ENCODE results near the gene JARID2. TPM values are rescaled to one million over a fixed set of nuclear protein-coding genes. Genes with fewer than 3 reads are reported as not detected.
"Not testable (repeated sequence)": the region's sequence is repeated elsewhere in the genome, so short reads cannot be mapped to it uniquely, and the experiment has no call there.

JARID2 gene
- total and polyA plus RNA-seq, 4 donors, result 3.8 to 14.8 (median 12.0) TPM

DNA sequence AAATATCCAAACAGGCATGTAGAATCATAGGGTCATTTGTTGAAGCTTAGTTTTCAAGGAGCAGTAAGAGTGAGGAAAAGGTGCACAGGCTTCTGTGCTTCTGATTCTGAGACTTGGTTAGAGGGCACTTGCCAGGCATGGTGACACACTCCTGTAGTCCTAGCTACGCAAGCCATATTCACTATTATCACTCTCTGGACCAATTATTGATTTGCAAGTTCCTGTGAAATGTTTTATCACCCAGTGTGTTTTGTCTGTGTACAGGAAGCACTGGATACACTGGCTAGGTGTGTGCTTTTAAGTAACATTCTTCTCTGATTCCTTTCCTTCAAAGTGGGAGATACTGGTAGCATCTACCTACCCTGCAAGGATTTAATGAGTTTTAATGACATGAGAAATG lies 76.3 kb downstream of the JARID2 start:
- no peak overlapping the region for H3K9ac ChIP-seq (ENCODE audit: insufficient read depth in 1 of 2, low read length in 2 of 2)
- DNase-seq, result no peak
- H3K36me3 ChIP-seq (ENCODE audit: control insufficient read depth in 4 of 4, insufficient read depth in 4 of 4, low read length in 4 of 4), result no peaks in the 10 kb centered on the region
- H3K27me3 ChIP-seq (ENCODE audit: control insufficient read depth in 3 of 3, insufficient read depth in 3 of 3, low read length in 2 of 3), result no peaks in the 10 kb centered on the region
- no peaks in the 10 kb centered on the region for H3K9me3 ChIP-seq (ENCODE audit: control insufficient read depth in 4 of 4, insufficient read depth in 3 of 4, low read length in 3 of 4)
- no peak for ATAC-seq (ENCODE audit: insufficient read depth, low FRiP score)
- TF ChIP-seq, protein P1, sequence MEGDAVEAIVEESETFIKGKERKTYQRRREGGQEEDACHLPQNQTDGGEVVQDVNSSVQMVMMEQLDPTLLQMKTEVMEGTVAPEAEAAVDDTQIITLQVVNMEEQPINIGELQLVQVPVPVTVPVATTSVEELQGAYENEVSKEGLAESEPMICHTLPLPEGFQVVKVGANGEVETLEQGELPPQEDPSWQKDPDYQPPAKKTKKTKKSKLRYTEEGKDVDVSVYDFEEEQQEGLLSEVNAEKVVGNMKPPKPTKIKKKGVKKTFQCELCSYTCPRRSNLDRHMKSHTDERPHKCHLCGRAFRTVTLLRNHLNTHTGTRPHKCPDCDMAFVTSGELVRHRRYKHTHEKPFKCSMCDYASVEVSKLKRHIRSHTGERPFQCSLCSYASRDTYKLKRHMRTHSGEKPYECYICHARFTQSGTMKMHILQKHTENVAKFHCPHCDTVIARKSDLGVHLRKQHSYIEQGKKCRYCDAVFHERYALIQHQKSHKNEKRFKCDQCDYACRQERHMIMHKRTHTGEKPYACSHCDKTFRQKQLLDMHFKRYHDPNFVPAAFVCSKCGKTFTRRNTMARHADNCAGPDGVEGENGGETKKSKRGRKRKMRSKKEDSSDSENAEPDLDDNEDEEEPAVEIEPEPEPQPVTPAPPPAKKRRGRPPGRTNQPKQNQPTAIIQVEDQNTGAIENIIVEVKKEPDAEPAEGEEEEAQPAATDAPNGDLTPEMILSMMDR (IDR thresholded peaks at IDR 0.05; ENCODE audit: control extremely low read depth, extremely low read depth), result no peak
- no peak overlapping the region for H3K4me3 ChIP-seq
- H3K4me1 ChIP-seq (ENCODE audit: control insufficient read depth in 5 of 5, insufficient read depth in 5 of 5, low read length in 5 of 5), result peaks cover 2 to 27% (median 14%) of the 10 kb centered on the region in 5 donors
- 88 to 94% methylated on average over 1 of the region's 1 CpG for WGBS, 2 donors
- no peak overlapping the region for H3K27ac ChIP-seq (ENCODE audit: low read depth in 1 of 2, low read length in 1 of 2)

DNA sequence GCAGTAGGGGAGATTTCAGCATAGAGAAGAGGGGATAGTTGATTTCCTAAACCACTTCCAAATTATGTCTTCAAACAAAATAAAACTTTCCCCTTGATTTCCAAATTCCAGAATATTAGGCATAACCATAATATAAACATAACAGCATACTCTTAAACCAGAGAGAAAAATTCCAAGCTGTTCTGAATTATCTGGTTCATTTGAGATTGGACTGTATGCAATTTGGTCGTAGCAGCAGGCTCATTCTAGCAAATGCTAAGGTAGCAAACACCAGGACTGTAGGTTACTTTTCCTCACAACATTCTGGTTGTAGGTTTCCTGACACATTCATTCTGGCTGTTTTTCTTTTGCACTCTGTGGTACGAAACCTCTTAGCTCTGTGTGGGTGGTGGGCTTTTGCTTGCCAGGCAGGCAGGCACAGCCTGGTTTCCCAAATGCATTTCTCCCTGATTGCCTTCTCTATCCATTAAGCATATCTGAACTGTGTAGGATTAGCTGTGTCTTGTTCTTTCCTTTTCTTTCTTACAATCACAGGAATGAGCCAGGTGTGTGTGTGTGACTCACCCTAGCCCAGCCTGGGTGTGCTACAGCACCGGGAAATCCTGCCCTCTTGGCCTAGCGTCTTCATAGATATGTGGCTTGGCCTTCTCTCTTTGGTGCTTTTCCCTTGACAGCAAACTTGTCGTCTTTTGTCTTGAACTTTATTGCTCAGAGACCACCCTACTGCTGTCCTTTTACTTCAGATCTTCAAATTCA lies 77.1 kb downstream of the JARID2 start:
- Histone ChIP-seq H3K4me3 (no peak overlapping the region), H3K9ac (ENCODE audit: insufficient read depth in 1 of 2, low read length in 2 of 2) (no peak overlapping the region), H3K27ac (ENCODE audit: low read depth in 1 of 2, low read length in 1 of 2) (no peak overlapping the region), H3K9me3 (ENCODE audit: control insufficient read depth in 4 of 4, insufficient read depth in 3 of 4, low read length in 3 of 4) (no peaks in the 10 kb centered on the region), H3K27me3 (ENCODE audit: control insufficient read depth in 3 of 3, insufficient read depth in 3 of 3, low read length in 2 of 3) (no peaks in the 10 kb centered on the region), H3K4me1 (ENCODE audit: control insufficient read depth in 5 of 5, insufficient read depth in 5 of 5, low read length in 5 of 5) (peaks cover 2 to 26% (median 12%) of the 10 kb centered on the region in 5 donors), H3K36me3 (ENCODE audit: control insufficient read depth in 4 of 4, insufficient read depth in 4 of 4, low read length in 4 of 4) (no peaks in the 10 kb centered on the region)
- TF ChIP-seq, protein P1 (IDR thresholded peaks at IDR 0.05; ENCODE audit: control extremely low read depth, extremely low read depth), result no peak
- no peak for DNase-seq
- WGBS, 2 donors, result 82 to 87% methylated on average over 5 of the region's 5 CpGs
- ATAC-seq (ENCODE audit: insufficient read depth, low FRiP score), result no peak

DNA sequence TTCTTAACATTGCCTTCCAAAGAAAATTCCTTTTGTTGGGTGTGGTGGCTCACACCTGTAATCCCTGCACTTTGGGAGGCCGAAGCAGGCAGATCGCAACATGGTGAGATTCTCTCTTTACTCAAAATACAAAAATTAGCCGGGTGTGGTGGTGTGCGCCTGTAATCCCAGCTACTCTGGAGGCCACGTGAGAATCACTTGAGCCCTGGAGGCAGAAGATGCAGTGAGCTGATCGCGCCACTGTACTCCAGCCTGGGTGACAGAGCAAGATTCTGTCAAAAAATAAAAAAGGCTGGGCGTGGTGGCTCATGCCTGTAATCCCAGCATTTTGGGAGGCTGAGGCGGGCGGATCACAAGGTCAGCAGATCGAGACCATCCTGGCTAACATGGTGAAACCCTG lies 77.7 kb downstream of the JARID2 start:
- not testable (repeated sequence) for H3K27me3 ChIP-seq (ENCODE audit: control insufficient read depth in 3 of 3, insufficient read depth in 3 of 3, low read length in 2 of 3); H3K36me3 ChIP-seq (ENCODE audit: control insufficient read depth in 4 of 4, insufficient read depth in 4 of 4, low read length in 4 of 4); H3K9me3 ChIP-seq (ENCODE audit: control insufficient read depth in 4 of 4, insufficient read depth in 3 of 4, low read length in 3 of 4); H3K9ac ChIP-seq (ENCODE audit: insufficient read depth in 1 of 2, low read length in 2 of 2); ATAC-seq (ENCODE audit: insufficient read depth, low FRiP score); DNase-seq; H3K27ac ChIP-seq (ENCODE audit: low read depth in 1 of 2, low read length in 1 of 2); H3K4me3 ChIP-seq
- 93 to 98% methylated on average over 11 of the region's 11 CpGs for WGBS, 2 donors
- peaks cover 0 to 28% (median 8%) of the 10 kb centered on the region in 5 donors for H3K4me1 ChIP-seq (ENCODE audit: control insufficient read depth in 5 of 5, insufficient read depth in 5 of 5, low read length in 5 of 5)

DNA sequence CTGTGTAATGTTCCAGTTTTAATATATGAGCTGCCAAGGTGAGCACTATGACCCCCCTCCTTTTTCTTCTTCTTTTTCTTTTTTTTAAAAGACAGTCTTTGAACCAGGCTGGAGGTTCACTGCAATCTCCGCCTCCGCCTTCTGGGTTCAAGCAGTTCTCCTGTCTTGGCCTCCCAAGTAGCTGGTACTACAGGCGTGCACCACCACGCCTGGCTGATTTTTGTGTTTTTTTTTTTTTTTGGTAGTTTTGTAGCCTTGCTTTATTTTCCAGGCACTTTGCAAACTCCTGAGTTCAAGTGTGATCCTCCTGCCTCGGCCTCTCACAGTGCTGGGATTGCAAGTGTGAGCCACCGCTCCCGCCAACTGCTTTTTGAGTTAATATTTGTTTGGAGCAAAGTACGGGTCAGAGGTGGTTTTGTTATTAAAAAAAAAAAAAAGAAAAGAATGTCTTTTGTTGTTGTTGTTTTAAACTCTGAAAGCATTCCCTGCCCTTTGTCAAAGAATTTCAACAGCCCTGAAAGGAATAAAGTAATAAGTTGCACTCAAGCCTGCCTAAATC lies 78.6 kb downstream of the JARID2 start:
- DNase-seq, result no peak
- Histone ChIP-seq H3K9ac (ENCODE audit: insufficient read depth in 1 of 2, low read length in 2 of 2) (no peak overlapping the region), H3K27ac (ENCODE audit: low read depth in 1 of 2, low read length in 1 of 2) (no peak overlapping the region), H3K36me3 (ENCODE audit: control insufficient read depth in 4 of 4, insufficient read depth in 4 of 4, low read length in 4 of 4) (no peaks in the 10 kb centered on the region), H3K9me3 (ENCODE audit: control insufficient read depth in 4 of 4, insufficient read depth in 3 of 4, low read length in 3 of 4) (no peaks in the 10 kb centered on the region), H3K27me3 (ENCODE audit: control insufficient read depth in 3 of 3, insufficient read depth in 3 of 3, low read length in 2 of 3) (no peaks in the 10 kb centered on the region), H3K4me1 (ENCODE audit: control insufficient read depth in 5 of 5, insufficient read depth in 5 of 5, low read length in 5 of 5) (peaks cover 0 to 33% (median 11%) of the 10 kb centered on the region in 5 donors), H3K4me3 (no peak overlapping the region)
- no peak for ATAC-seq (ENCODE audit: insufficient read depth, low FRiP score)
- 93 to 94% methylated on average over 8 of the region's 8 CpGs for WGBS, 2 donors
- TF ChIP-seq, protein P1 (IDR thresholded peaks at IDR 0.05; ENCODE audit: control extremely low read depth, extremely low read depth), result no peak
